HepG2 (cell line): ENCODE data around the gene SP1. TPM values are rescaled to one million over a fixed set of nuclear protein-coding genes. Genes with fewer than 3 reads are reported as not detected.
A peak's percentile ranks its signal among the peaks of the same experiment; 100 is the strongest.

Experiments used
- DR1 ChIP-seq: sonication (generic); formaldehyde crosslinking; IDR thresholded peaks from 2 replicates; pipeline ENCODE4 v1.8.0; 2021; ENCODE audit warnings: mild to moderate bottlenecking, missing genetic modification reagents, inconsistent platforms
- ETV5 ChIP-seq: IDR thresholded peaks from 2 replicates; pipeline ENCODE4 v1.6.1; 2018; ENCODE audit warnings: missing biosample characterization, missing genetic modification reagents, inconsistent platforms, borderline replicate concordance
- FOXA3 ChIP-seq: IDR thresholded peaks from 2 replicates; pipeline ENCODE4 v1.6.1; 2016; ENCODE audit warnings: missing genetic modification reagents, missing compliant biosample characterization
- GRHL1 ChIP-seq: sonication (generic); formaldehyde crosslinking; conservative IDR thresholded peaks from 2 replicates; pipeline ENCODE4 v1.8.0; 2022; ENCODE audit warnings: missing genetic modification reagents
- HDAC1 ChIP-seq: sonication (generic); formaldehyde crosslinking; IDR thresholded peaks from 2 replicates; pipeline ENCODE4 v1.5.1; 2020; ENCODE audit warnings: mild to moderate bottlenecking, missing genetic modification reagents
- MBNL3 ChIP-seq: fragments of 250-450 bp; sonication (Bioruptor Pico); conservative IDR thresholded peaks from 2 replicates; pipeline ENCODE4 v1.8.0; 2022; ENCODE audit warnings: mild to moderate bottlenecking, inconsistent platforms
- NFATC3 ChIP-seq: sonication (generic); formaldehyde crosslinking; IDR thresholded peaks from 2 replicates; pipeline ENCODE4 v1.5.1; 2020; ENCODE audit warnings: mild to moderate bottlenecking, missing genetic modification reagents
- SRY ChIP-seq: sonication (generic); formaldehyde crosslinking; IDR thresholded peaks from 2 replicates; pipeline ENCODE4 v1.8.0; 2022; ENCODE audit warnings: mild to moderate bottlenecking, missing genetic modification reagents
- THRA ChIP-seq: sonication (generic); formaldehyde crosslinking; IDR thresholded peaks from 2 replicates; pipeline ENCODE4 v1.4.0; 2020; ENCODE audit warnings: missing genetic modification reagents, borderline replicate concordance
- ZBTB40 ChIP-seq, 2 experiments: fragments of 450-650 bp in 1 of 2; sonication (generic) in 1 of 2; formaldehyde crosslinking in 1 of 2; IDR thresholded peaks; 2 replicates each; pipeline versions ENCODE4 v1.6.1 to v1.8.0; 2016 to 2022; ENCODE audit warnings: antibody characterized with exemption in 1 of 2, mild to moderate bottlenecking in 1 of 2, missing genetic modification reagents in 1 of 2
- ZNF121 ChIP-seq: sonication (generic); formaldehyde crosslinking; IDR thresholded peaks from 2 replicates; pipeline ENCODE4 v1.5.0; 2020; ENCODE audit warnings: mild to moderate bottlenecking, missing genetic modification reagents
- ZNF292 ChIP-seq: sonication (generic); formaldehyde crosslinking; IDR thresholded peaks from 2 replicates; pipeline ENCODE4 v1.8.1; 2022; ENCODE audit warnings: mild to moderate bottlenecking, low read depth, missing genetic modification reagents, borderline replicate concordance
- ZNF326 ChIP-seq: sonication (generic); formaldehyde crosslinking; IDR thresholded peaks from 2 replicates; pipeline ENCODE4 v1.4.0; 2020; ENCODE audit warnings: missing genetic modification reagents, borderline replicate concordance
- ZNF572 ChIP-seq: sonication (generic); formaldehyde crosslinking; IDR thresholded peaks from 2 replicates; pipeline ENCODE4 v1.5.1; 2020; ENCODE audit warnings: mild to moderate bottlenecking, missing genetic modification reagents
- ZNF878 ChIP-seq: sonication (generic); formaldehyde crosslinking; IDR thresholded peaks from 2 replicates; pipeline ENCODE4 v1.8.1; 2023; ENCODE audit warnings: mild to moderate bottlenecking, missing genetic modification reagents, moderate library complexity
- ZSCAN25 ChIP-seq: sonication (generic); formaldehyde crosslinking; IDR thresholded peaks from 2 replicates; pipeline ENCODE4 v1.8.0; 2022; ENCODE audit warnings: mild to moderate bottlenecking, missing genetic modification reagents
- polyA plus RNA-seq, 8 experiments: library from polyadenylated mRNA; depleted of rRNA in 3 of 8; stranded (reverse) in 7 of 8; unstranded in 1 of 8; fragments of >200 nt; fragmentation: Illumina TruSeq in 4 of 8; extraction: Trizol in 4 of 8; gene quantifications; 2 replicates each; pipeline versions ENCODE4 v1.2.1 to v1.2.3, GENCODE V29; 2011 to 2016; ENCODE audit warnings: low read depth in 4 of 8, missing spikeins in 1 of 8, mixed read lengths in 1 of 8; ENCODE audit not compliant: insufficient read depth in 1 of 8
- total RNA-seq, 5 experiments: library from RNA; depleted of rRNA; stranded (reverse); fragments of >200 nt; fragmentation: Illumina TruSeq; extraction: Trizol; gene quantifications; 2 replicates each; pipeline ENCODE4 v1.2.3, GENCODE V29; 2016; ENCODE audit warnings: low read depth in 1 of 5

SP1 gene
- total and polyA plus RNA-seq, 2 of the 13 experiments (the other 11 are each of a cell fraction or from before 2014, with no cell fraction given): 26.5 to 27.5 TPM

GRCh38 chr12:53452159-53453077 is 72.4 kb downstream of the SP1 start (continued):
- TF ChIP-seq ZSCAN25 (CRISPR knock-in tag) (0 out of 2 replicates have a peak, but pooled peaks have one; percentile 29), ZBTB40 (IDR thresholded peaks at IDR 0.05) (no peak), ZBTB40 (CRISPR knock-in tag; IDR thresholded peaks at IDR 0.05) (peak; percentile 70; the same call in 1 of the 2 replicates), THRA (CRISPR knock-in tag) (peak; percentile 36; the same call in 1 of the 2 replicates), NFATC3 (CRISPR knock-in tag) (no peak), ZNF292 (no peak), GRHL1 (CRISPR knock-in tag) (no peak), ZNF121 (CRISPR knock-in tag) (no peak), ZNF326 (no peak), MBNL3 (CRISPR knock-in tag) (no peak), ZNF878 (CRISPR knock-in tag) (no peak), ETV5 (CRISPR knock-in tag) (no peak), ZNF572 (CRISPR knock-in tag) (no peak), FOXA3 (CRISPR knock-in tag) (peak; percentile 29; the same call in 1 of the 2 replicates), SRY (CRISPR knock-in tag) (peak; percentile 94), HDAC1 (CRISPR knock-in tag) (peak; percentile 46), DR1 (CRISPR knock-in tag) (peak; percentile 9)
